GM19043 (cell line): ENCODE measurements around the gene FRG1.
"Not testable (repeated sequence)": the region's sequence is repeated elsewhere in the genome, so short reads cannot be mapped to it uniquely, and the experiment has no call there.

ENCODE experiments used
- ATAC-seq: cut with Tn5 transposase; IDR thresholded peaks from one replicate; pipeline ENCODE4 v1.9.1; 2021; ENCODE audit warnings: low read depth; ENCODE audit not compliant: unreplicated experiment

Gene FRG1

DNA sequence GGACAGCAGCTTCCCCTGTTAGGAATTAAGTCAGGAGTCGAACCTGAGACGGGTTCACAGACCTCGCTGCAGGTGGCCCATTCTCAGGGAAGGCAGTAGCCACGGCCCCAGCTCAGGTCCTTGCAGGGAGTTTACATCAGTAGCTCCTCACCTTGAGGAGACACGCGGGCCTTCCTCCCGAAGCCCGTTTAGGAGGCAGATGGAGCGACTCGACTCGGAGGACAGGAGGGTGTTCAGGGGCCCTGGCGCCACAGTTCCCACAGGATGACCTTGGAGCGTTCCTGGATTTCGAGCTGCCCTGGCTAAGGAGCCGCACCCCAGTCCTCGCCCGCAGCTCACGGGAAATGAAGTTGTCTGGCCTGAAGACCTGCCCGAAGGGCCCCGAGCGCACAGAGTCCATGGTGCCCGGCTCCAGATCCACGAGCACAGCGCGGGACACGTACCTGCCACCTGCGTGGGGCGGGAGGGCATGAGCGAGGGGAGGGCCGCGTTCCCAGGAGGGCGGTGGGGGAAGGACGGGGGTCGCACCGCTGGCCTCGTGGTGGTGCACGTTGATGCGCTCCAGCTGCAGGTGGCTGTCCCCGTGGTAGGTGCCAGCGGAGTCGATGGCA is 43.3 kb downstream of the FRG1 start:
- not testable (repeated sequence) for ATAC-seq

DNA sequence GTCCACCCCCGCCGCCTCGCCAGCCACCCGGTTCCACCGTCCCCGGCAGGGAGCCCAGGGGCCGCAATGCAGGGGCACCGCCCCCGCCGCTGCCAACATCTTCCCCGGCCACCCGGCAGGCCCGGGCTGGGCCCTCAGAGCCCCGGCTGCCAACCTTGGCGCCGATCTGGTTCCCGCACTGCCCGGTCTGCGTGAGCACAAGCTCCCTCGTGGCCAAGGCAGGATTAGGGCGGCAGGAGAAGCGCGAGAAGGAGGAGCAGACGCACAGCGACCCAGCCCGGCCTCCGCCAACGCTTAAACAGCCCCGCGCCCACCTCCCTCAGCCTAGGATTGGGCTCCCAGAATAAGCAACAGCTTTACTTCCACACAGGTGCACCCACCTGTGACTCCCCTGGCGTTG is 44.0 kb downstream of the FRG1 start:
- ATAC-seq, result not testable (repeated sequence)

DNA sequence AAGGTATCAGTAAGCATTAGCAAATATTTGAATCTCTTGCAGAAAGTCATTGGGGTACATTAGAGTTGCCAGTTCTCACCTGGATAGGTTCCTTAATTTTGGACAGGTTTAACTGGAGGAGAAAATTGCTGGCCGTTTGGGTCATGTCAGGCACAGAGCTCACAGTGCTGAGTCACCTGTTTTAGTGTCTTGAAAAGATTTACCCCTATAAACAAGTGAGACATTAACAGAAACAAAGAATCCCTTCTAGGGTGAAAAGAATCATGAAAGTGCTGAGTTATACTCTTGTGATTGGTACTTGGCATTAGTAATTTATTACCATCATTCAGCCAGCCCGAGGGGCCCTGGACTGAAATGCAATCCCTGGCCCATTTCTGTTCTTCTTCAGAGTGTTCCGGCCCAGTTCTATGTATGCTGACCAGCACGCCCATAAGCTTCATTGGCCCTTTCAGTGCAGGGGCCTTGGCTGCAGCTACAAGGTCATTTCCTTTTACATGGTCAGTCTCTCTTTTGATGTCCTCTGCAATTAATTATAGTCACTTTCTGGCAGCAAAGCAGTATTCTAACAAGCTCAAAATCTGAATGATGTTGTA is 45.1 kb downstream of the FRG1 start:
- ATAC-seq, result not testable (repeated sequence)

DNA sequence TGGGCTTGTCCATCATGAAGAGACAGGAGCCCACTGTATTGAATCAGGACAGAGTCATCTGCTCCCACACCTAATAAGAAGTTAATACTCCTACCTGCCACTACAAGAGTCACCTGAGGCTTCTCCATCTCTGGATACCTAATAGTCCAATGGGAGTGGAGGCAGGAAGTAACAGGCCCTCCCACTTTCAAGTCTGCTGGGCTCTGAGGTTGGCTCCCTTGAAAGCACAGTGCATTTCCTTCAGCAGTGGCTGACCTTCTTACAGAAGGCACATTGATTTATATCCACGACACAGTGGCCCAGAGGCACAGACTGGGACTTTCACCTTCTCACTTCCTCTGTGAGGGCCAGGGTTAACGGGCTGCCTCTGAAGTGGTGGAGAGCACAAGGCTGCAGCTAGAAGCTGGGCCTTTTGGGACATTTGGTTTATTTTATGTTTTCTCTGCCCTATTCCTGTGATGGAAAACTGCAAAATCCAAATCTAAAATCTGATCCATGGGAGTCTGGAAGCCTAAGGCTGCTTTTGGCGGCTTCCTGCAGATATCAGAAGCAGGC is 48.3 kb downstream of the FRG1 start:
- peak; percentile 68 for ATAC-seq

DNA sequence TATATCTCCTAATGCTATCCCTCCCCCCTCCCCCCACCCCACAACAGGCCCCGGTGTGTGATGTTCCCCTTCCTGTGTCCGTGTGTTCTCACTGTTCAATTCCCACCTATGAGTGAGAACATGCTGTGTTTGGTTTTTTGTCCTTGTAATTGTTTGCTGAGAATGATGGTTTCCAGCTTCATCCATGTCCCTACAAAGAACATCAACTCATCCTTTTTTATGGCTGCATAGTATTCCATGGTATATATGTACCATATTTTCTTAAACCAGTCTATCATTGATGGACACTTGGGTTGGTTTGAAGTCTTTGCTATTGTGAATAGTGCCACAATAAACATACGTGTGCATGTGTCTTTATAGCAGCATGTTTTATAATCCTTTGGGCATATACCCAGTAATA is 49.3 kb downstream of the FRG1 start:
- ATAC-seq, result not testable (repeated sequence)
